B cell (primary cell): ENCODE data around the gene ULK1. TPM values are rescaled to one million over a fixed set of nuclear protein-coding genes. Genes with fewer than 3 reads are reported as not detected.
A peak's percentile ranks its signal among the peaks of the same experiment; 100 is the strongest.
"Not testable (repeated sequence)": the region's sequence is repeated elsewhere in the genome, so short reads cannot be mapped to it uniquely, and the experiment has no call there.

Experiments used
- ATAC-seq: fragments of 200-7000 bp; cut with Tn5 transposase; one replicate; pipeline ENCODE4 v1.10.0; 2021; ENCODE audit warnings: low read depth, mild to moderate bottlenecking, moderate number of reproducible peaks, moderate library complexity
- CTCF ChIA-PET: fragments of 350-600 bp; sonication (Branson Sonifier 250); formaldehyde crosslinking; loops from one replicate; lab custom pipeline; 2021; ENCODE audit warnings: antibody characterized with exemption, inconsistent platforms; lab: Charles Lee
- POLR2A ChIA-PET: fragments of 350-600 bp; sonication (Branson Sonifier 250); formaldehyde crosslinking; loops from one replicate; lab custom pipeline; 2021; ENCODE audit warnings: antibody characterized with exemption; lab: Charles Lee
- DNase-seq: peaks from one replicate; pipeline ENCODE4 v3.0.0; 2013
- H2AFZ ChIP-seq: 2 replicates; pipeline ENCODE4 v1.6.1; 2012; ENCODE audit warnings: mild to moderate bottlenecking, low read depth, low read length; ENCODE audit not compliant: insufficient read depth, poor library complexity, severe bottlenecking
- H3K27ac ChIP-seq, 2 donors: 1 replicate in 1 of 2; 2 replicates in 1 of 2; pipeline ENCODE4 v1.5.1; 2012 to 2013; ENCODE audit warnings: low read length in 2 of 2, mild to moderate bottlenecking in 2 of 2, moderate library complexity in 1 of 2
- H3K27me3 ChIP-seq, 4 experiments: fragments of 200-600 bp in 1 of 4; sonication (generic) in 1 of 4; replicated peaks in 1 of 4; 1 replicate in 2 of 4; 2 replicates in 2 of 4; pipeline versions ENCODE4 v1.6.1 to v1.7.0; 2013 to 2016; ENCODE audit warnings: low read length in 3 of 4, mild to moderate bottlenecking in 2 of 4, mixed read lengths in 1 of 4, moderate library complexity in 1 of 4; ENCODE audit not compliant: insufficient read depth in 4 of 4, control insufficient read depth in 3 of 4; ENCODE audit errors: control extremely low read depth in 1 of 4
- H3K36me3 ChIP-seq, 2 experiments: replicated peaks in 1 of 2; 1 replicate in 1 of 2; 2 replicates in 1 of 2; pipeline versions ENCODE4 v1.6.1 to v1.7.1; 2013; ENCODE audit warnings: low read length in 1 of 2; ENCODE audit not compliant: insufficient read depth in 2 of 2, control insufficient read depth in 1 of 2; ENCODE audit errors: control extremely low read depth in 1 of 2, extremely low read depth in 1 of 2
- H3K4me1 ChIP-seq, 2 donors: fragments of 200-600 bp in 1 of 2; sonication (generic) in 1 of 2; 1 replicate in 1 of 2; 2 replicates in 1 of 2; pipeline versions ENCODE4 v1.5.1 to v1.6.1; 2013 to 2017; ENCODE audit warnings: low read length in 2 of 2; ENCODE audit not compliant: control insufficient read depth in 2 of 2, insufficient read depth in 2 of 2
- H3K4me2 ChIP-seq: replicated peaks from 2 replicates; pipeline ENCODE3; 2012; ENCODE audit warnings: mild to moderate bottlenecking, low read depth, low read length; ENCODE audit not compliant: poor library complexity, severe bottlenecking
- H3K4me3 ChIP-seq, 5 experiments: fragments of 200-600 bp in 1 of 5; sonication (generic) in 1 of 5; 1 replicate in 3 of 5; 2 replicates in 2 of 5; pipeline versions ENCODE4 v1.5.1 to v1.7.0; 2011 to 2016; ENCODE audit warnings: low read length in 4 of 5, mild to moderate bottlenecking in 4 of 5, low read depth in 2 of 5, control low read depth in 1 of 5, moderate library complexity in 1 of 5; ENCODE audit not compliant: insufficient read depth in 1 of 5; ENCODE audit errors: control extremely low read depth in 1 of 5, extremely low read depth in 1 of 5
- H3K79me2 ChIP-seq: fragments of 200-600 bp; sonication (generic); one replicate; pipeline ENCODE4 v1.6.0; 2016; ENCODE audit warnings: low read length; ENCODE audit not compliant: control insufficient read depth, insufficient read depth
- H3K9ac ChIP-seq: fragments of 200-600 bp; sonication (generic); 2 replicates; pipeline ENCODE4 v1.6.1; 2017; ENCODE audit warnings: mild to moderate bottlenecking, low read length, moderate library complexity
- H3K9me3 ChIP-seq, 3 donors: one replicate each; pipeline versions ENCODE4 v1.6.1 to v1.7.1; 2013; ENCODE audit warnings: low read length in 2 of 3; ENCODE audit not compliant: control insufficient read depth in 2 of 3, insufficient read depth in 1 of 3; ENCODE audit errors: control extremely low read depth in 1 of 3
- H4K20me1 ChIP-seq: 2 replicates; pipeline ENCODE4 v1.6.0; 2012; ENCODE audit warnings: mild to moderate bottlenecking, low read length; ENCODE audit not compliant: insufficient read depth, control insufficient read depth, poor library complexity, severe bottlenecking
- H3K27ac Mint-ChIP-seq: one replicate; pipeline ENCODE4 v1.8.0; 2021; ENCODE audit warnings: mixed read lengths
- H3K27me3 Mint-ChIP-seq: one replicate; pipeline ENCODE4 v1.8.0; 2021; ENCODE audit warnings: mixed read lengths
- H3K4me1 Mint-ChIP-seq: one replicate; pipeline ENCODE4 v1.8.0; 2021; ENCODE audit warnings: mixed read lengths
- H3K4me3 Mint-ChIP-seq: one replicate; pipeline ENCODE4 v1.8.0; 2021; ENCODE audit warnings: mixed read lengths
- H3K9me3 Mint-ChIP-seq: one replicate; pipeline ENCODE4 v1.8.0; 2022; ENCODE audit warnings: mixed read lengths; ENCODE audit not compliant: insufficient read depth
- EZH2 ChIP-seq: IDR thresholded peaks from 2 replicates; pipeline ENCODE4 v1.6.1; 2012; ENCODE audit warnings: borderline replicate concordance, low read depth, mild to moderate bottlenecking, moderate library complexity, low read length; ENCODE audit not compliant: insufficient read depth, poor library complexity, severe bottlenecking
- WGBS: methylation state at CpG from one replicate; pipeline ENCODE4 v1.1.5; 2013; ENCODE audit warnings: missing lambda C conversion rate; ENCODE audit not compliant: insufficient coverage; 5-methylcytosine and 5-hydroxymethylcytosine counted together
- intact Hi-C: fragments of 100-400 bp; cut with micrococcal nuclease; formaldehyde crosslinking; loops from one replicate; pipeline ENCODE4 v1.10.0; 2022
- polyA plus RNA-seq: library from polyadenylated mRNA; depleted of rRNA; stranded (reverse); fragments of >200 nt; gene quantifications from 2 replicates; pipeline ENCODE4 v1.2.3, GENCODE V29; 2012
- total RNA-seq, 2 donors: library from RNA; stranded (reverse); fragments of 120-200 nt in 1 of 2; gene quantifications; 1 replicate in 1 of 2; 2 replicates in 1 of 2; pipeline versions ENCODE4 v1.2.3 to v1.2.4, GENCODE V29; 2013 to 2022

Gene ULK1
- total and polyA plus RNA-seq, 2 donors (not counting 1 experiment from before 2014, with no cell fraction given) = 38.9 to 59.5 TPM

GRCh38 chr12:131950182-131950913, 55.9 kb downstream of the ULK1 start:
- Mint-ChIP-seq H3K9me3 (no peaks in the 10 kb centered on the region), H3K27ac (peak overlapping the region; percentile 89), H3K4me3 (peak overlapping the region; percentile 92), H3K4me1 (peaks cover 27% of the 10 kb centered on the region), H3K27me3 (no peaks in the 10 kb centered on the region)
- under 1% methylated on average over 74 of the region's 79 CpGs for WGBS
- Histone ChIP-seq H3K79me2 (peaks cover 49% of the 10 kb centered on the region), H2AFZ (peak overlapping the region; percentile 82), H3K9ac (peak overlapping the region; percentile 90), H3K4me3 (peak overlapping the region; percentile 50 to 89 (median 72)), H3K27me3 (no peaks in the 10 kb centered on the region), H3K4me2 (peak overlapping the region; percentile 99), H3K36me3 (no peaks in the 10 kb centered on the region), H3K9me3 (no peaks in the 10 kb centered on the region), H4K20me1 (peaks cover 47% of the 10 kb centered on the region), H3K27ac (peak overlapping the region; percentile 12 to 80), H3K4me1 (peaks cover 8 to 26% of the 10 kb centered on the region in 2 donors)
- CTCF ChIA-PET = interaction anchor here (0.6 to 2.4 kb wide), 8 partner anchors 12 to 185 kb away, joined by 3 to 8 read pairs (median 4); no protein-coding TSS in a partner anchor
- peak; percentile 5 for ATAC-seq
- no peak for DNase-seq
- intact Hi-C loops = no loop called here
- no peak for TF ChIP-seq EZH2
- POLR2A ChIA-PET = interaction anchor here (0.6 to 1.2 kb wide), 4 partner anchors 20 to 120 kb away, joined by 3 to 5 read pairs (median 4); partner anchors contain the start of gene PUS1

- H3K27ac ChIP-seq, POLR2A ChIA-PET, ATAC-seq, H2AFZ ChIP-seq, H3K9ac ChIP-seq, CTCF ChIA-PET, H3K4me3 ChIP-seq, H3K4me2 ChIP-seq, H3K9me3 ChIP-seq, H3K27me3 Mint-ChIP-seq, H3K27ac Mint-ChIP-seq, DNase-seq, H3K4me3 Mint-ChIP-seq, H3K27me3 ChIP-seq, H3K9me3 Mint-ChIP-seq, H3K36me3 ChIP-seq, intact Hi-C loops: not testable (repeated sequence)
- peaks cover 44% of the 10 kb centered on the region for H3K4me1 Mint-ChIP-seq
- Histone ChIP-seq H3K79me2 (peaks cover 84% of the 10 kb centered on the region), H3K4me1 (peaks cover 8 to 26% of the 10 kb centered on the region in 2 donors), H4K20me1 (peaks cover 79% of the 10 kb centered on the region)
- WGBS = 96% methylated on average over 8 of the region's 9 CpGs
Measured at GRCh38 chr12:131953810-131954209, 59.4 kb downstream of the ULK1 start.

DNA sequence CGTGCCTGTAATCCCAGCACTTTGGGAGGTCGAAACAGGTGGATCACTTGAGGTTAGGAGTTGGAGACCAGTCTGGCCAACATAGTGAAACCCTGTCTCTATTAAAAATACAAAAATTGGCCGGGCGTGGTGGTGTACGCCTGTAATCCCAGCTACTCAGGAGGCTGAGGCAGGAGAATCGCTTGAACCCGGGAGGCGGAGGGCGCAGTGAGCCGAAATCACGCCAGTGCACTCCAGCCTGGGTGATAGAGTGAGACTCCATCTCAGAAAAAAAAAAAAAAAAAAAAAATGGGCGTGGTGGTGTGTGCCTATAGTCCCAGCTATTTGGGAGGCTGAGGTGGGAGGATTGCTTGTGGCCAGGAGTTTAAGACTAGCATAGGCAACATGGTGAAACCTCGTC, 60.0 kb downstream of the ULK1 start:
- H3K36me3 ChIP-seq, H2AFZ ChIP-seq, ATAC-seq, POLR2A ChIA-PET, H3K9me3 Mint-ChIP-seq, H3K4me2 ChIP-seq, intact Hi-C loops, H3K4me3 ChIP-seq, H3K9me3 ChIP-seq, H3K27me3 Mint-ChIP-seq, DNase-seq, H3K4me3 Mint-ChIP-seq, H3K27ac Mint-ChIP-seq, H3K9ac ChIP-seq, CTCF ChIA-PET, H3K27ac ChIP-seq, H3K27me3 ChIP-seq: not testable (repeated sequence)
- H3K4me1 Mint-ChIP-seq = peaks cover 48% of the 10 kb centered on the region
- H3K79me2 ChIP-seq = peaks cover 91% of the 10 kb centered on the region
- peaks cover 86% of the 10 kb centered on the region for H4K20me1 ChIP-seq
- peaks cover 8 to 19% of the 10 kb centered on the region in 2 donors for H3K4me1 ChIP-seq
- 95% methylated on average over 8 of the region's 13 CpGs for WGBS
